Hippocampal formation (tissue), 2 donors: Measurements from ENCODE around the gene ARL14.
"Not testable (repeated sequence)": the region's sequence is repeated elsewhere in the genome, so short reads cannot be mapped to it uniquely, and the experiment has no call there.

Experiments used
- DNase-seq, 2 donors: peaks; one replicate each; lab custom pipeline; 2025; lab: John Stamatoyannopoulos, UW

Gene ARL14

GRCh38 chr3:160677459-160677881 is 510 bp downstream of the ARL14 start:
- DNase-seq: no peak

- DNase-seq: no peak
Measured at GRCh38 chr3:160678292-160678842, 1.4 kb downstream of the ARL14 start.

GRCh38 chr3:160684368-160684740 is 7.4 kb downstream of the ARL14 start:
- DNase-seq: no peak

GRCh38 chr3:160685144-160685766 is 8.3 kb downstream of the ARL14 start:
- DNase-seq: no peak

GRCh38 chr3:160686955-160687535 is 10.1 kb downstream of the ARL14 start:
- no peak for DNase-seq

- no peak for DNase-seq
Measured at GRCh38 chr3:160691151-160691550, 14.2 kb downstream of the ARL14 start.

GRCh38 chr3:160691962-160692361 is 15.0 kb downstream of the ARL14 start:
- no peak for DNase-seq

- DNase-seq: no peak
Measured at GRCh38 chr3:160693191-160693590, 16.2 kb downstream of the ARL14 start.

- no peak for DNase-seq
Measured at GRCh38 chr3:160694345-160694744, 17.4 kb downstream of the ARL14 start.

- DNase-seq: no peak
Measured at GRCh38 chr3:160695003-160695402, 18.0 kb downstream of the ARL14 start.

- DNase-seq: no peak
Measured at GRCh38 chr3:160695915-160696327, 19.0 kb downstream of the ARL14 start.

- no peak for DNase-seq
Measured at GRCh38 chr3:160697637-160698380, 20.8 kb downstream of the ARL14 start.

- no peak for DNase-seq
Measured at GRCh38 chr3:160698599-160699195, 21.7 kb downstream of the ARL14 start.

- DNase-seq: no peak
Measured at GRCh38 chr3:160701490-160701889, 24.5 kb downstream of the ARL14 start.

GRCh38 chr3:160702290-160702689 is 25.3 kb downstream of the ARL14 start:
- no peak for DNase-seq

GRCh38 chr3:160703974-160704373 is 27.0 kb downstream of the ARL14 start:
- no peak for DNase-seq

- DNase-seq: peak; percentile 26 to 67
Measured at GRCh38 chr3:160707187-160707794, 30.3 kb downstream of the ARL14 start.

- DNase-seq: no peak
Measured at GRCh38 chr3:160709477-160710182, 32.7 kb downstream of the ARL14 start.

- DNase-seq: not testable (repeated sequence)
Measured at GRCh38 chr3:160713144-160713543, 36.2 kb downstream of the ARL14 start.

GRCh38 chr3:160719710-160720109 is 42.8 kb downstream of the ARL14 start:
- no peak for DNase-seq

- DNase-seq: no peak
Measured at GRCh38 chr3:160720123-160720746, 43.3 kb downstream of the ARL14 start.
